ENCODE data around the gene DOCK3.
A peak's percentile ranks its signal among the peaks of the same experiment; 100 is the strongest.

The DOCK3 gene

DNA sequence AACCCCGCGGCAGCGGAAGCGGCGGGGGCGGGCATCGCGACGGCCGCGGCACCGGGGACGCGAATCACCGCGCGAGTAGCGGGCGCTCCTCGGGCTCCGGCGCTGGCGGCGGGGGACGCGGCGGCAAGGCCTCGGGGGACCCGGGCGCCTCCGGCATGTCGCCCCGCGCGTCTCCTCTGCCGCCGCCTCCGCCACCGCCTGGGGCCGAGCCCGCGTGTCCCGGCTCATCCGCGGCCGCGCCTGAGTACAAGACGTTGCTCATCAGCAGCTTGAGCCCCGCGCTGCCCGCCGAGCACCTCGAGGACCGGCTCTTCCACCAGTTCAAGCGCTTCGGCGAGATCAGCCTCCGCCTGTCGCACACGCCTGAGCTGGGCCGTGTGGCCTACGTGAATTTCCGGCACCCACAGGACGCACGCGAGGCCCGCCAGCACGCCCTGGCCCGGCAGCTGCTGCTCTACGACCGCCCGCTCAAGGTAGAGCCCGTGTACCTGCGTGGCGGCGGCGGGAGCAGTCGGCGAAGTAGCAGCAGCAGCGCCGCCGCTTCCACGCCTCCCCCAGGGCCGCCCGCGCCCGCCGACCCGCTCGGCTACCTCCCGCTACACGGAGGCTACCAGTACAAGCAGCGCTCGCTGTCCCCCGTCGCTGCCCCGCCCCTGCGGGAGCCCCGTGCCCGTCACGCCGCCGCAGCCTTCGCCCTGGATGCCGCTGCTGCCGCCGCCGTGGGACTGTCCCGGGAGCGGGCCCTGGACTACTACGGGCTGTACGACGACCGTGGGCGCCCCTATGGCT, 717.0 kb downstream of the DOCK3 start:
- DNase-seq, result peak; percentile 48

DNA sequence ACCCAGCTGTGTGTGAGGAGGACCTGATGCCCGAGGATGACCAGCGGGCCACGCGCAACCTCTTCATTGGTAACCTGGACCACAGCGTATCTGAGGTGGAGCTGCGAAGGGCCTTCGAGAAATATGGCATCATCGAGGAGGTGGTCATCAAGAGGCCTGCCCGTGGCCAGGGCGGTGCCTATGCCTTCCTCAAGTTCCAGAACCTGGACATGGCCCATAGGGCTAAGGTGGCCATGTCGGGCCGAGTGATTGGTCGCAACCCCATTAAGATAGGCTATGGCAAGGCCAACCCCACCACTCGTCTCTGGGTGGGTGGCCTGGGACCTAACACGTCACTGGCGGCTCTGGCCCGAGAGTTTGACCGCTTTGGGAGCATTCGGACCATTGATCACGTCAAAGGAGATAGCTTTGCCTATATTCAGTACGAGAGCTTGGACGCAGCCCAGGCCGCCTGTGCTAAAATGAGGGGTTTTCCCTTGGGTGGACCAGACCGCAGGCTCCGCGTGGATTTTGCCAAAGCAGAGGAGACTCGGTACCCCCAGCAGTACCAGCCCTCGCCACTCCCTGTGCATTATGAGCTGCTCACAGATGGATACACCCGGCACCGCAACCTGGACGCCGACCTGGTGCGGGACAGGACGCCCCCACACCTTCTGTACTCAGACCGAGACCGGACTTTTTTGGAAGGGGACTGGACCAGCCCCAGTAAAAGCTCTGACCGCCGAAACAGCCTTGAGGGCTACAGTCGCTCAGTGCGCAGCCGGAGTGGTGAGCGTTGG, 717.8 kb downstream of the DOCK3 start:
- DNase-seq, result no peak

DNA sequence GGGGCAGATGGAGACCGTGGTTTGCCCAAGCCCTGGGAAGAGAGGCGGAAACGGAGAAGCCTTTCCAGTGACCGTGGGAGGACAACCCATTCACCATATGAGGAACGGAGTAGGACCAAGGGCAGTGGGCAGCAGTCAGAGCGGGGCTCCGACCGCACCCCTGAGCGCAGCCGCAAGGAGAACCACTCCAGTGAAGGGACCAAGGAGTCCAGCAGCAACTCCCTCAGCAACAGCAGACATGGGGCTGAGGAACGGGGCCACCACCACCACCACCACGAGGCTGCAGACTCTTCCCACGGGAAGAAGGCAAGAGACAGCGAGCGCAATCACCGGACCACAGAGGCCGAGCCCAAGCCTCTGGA, 718.4 kb downstream of the DOCK3 start:
- DNase-seq, result no peak

DNA sequence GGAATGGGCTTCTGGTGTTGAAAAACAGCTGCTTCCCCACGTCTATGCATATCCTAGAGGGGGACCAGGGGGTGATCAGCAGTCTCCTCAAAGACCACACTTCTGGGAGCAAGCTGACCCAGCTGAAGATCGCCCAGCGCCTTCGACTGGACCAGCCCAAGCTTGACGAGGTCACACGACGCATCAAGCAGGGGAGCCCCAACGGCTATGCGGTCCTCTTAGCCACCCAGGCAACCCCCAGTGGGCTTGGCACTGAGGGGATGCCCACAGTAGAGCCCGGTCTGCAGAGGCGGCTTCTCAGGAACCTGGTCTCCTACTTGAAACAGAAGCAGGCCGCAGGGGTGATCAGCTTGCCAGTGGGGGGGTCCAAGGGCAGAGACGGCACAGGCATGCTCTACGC, 718.8 kb downstream of the DOCK3 start:
- no peak for DNase-seq

DNA sequence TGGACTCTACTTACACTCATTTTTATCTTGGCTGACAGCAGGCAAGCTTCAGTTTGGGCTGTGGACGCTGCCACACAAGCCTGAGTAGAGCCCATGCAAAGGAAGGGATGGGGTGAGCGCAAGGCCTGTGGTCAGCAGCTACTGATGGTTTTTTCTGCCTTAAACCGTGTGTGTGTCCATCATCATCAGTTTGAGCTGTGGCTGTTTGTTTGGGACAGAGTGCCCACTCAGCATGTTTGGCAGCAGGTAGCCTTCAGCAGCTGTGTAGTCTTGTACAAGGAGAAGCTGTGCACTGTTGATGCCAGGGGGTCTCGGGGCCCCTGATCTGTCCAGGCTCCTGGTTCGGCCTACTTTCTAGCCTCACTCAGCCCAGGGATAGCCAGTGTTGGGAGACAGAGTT, 719.8 kb downstream of the DOCK3 start:
- no peak for DNase-seq

DNA sequence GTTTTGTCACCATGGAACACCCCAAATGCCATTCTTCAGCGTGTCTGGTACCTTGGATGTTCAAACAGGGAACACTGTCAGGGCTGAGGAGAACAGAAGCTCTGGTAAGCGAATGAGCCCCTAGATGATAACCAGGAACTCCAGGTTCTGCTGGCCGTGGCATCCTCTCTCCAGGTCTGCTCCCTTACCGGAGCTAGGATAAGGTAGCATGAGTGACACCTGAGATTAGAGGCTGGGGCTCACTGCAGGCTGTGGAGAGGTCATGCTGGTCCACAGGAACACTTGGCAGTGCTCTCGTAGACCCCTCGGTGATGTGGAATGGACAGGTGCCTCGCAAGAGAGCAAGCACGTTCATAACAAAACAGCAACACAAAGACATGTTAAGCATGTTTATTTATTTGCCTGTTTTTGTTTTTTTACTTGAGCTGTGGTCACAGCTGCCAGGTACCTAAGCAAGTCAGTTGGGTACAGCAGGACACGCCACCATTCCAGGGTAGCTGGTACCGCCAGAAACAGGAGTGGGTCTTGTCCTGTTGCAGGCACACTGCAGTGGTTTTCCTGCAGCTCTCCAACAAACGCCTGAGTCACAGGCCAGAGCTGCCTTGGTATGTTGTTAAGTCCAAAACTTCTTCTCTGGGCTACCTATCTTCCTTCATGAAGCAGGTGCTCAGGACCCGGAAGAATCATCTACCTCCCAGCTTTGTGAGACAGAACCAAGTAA, 720.9 kb downstream of the DOCK3 start:
- no peak for DNase-seq

DNA sequence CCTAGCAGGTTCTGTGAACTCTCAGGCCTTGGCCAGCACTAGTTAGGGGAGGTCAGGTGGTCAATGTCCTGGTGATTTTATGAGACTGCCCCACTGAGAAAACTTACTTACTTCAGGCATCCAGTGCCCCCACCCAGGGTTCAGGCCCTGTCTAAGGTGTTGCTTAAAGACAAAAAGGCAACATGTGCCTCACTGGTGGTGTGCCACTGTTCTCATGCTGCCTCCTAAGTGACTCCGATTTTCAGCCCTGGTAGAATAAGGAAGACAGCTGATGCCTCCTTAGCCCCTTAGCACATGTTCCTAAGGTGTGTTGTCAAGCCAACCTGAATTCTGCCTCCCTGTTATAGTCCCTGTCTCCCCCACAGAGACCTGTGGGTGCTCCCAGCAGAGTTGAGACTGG, 721.7 kb downstream of the DOCK3 start:
- DNase-seq, result no peak

DNA sequence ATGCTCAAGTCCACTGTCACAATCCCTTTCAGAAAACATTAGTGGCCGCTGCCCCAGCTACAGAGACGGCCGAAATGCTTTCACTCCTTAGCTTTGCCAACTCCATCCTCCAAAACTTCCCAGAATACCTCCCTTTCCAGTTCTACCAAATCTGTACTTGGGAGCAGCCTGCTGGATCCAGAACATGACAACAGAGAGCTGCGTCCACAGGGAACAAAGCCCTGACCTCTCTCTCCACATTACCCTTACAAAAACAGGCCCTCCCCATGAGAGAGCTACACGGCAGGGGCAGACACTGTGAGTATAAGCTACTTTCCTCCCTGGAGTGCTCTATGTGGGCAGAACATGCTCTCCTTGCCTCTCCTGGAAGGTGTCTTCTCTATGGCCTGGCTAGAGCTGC, 722.7 kb downstream of the DOCK3 start:
- DNase-seq, result no peak

DNA sequence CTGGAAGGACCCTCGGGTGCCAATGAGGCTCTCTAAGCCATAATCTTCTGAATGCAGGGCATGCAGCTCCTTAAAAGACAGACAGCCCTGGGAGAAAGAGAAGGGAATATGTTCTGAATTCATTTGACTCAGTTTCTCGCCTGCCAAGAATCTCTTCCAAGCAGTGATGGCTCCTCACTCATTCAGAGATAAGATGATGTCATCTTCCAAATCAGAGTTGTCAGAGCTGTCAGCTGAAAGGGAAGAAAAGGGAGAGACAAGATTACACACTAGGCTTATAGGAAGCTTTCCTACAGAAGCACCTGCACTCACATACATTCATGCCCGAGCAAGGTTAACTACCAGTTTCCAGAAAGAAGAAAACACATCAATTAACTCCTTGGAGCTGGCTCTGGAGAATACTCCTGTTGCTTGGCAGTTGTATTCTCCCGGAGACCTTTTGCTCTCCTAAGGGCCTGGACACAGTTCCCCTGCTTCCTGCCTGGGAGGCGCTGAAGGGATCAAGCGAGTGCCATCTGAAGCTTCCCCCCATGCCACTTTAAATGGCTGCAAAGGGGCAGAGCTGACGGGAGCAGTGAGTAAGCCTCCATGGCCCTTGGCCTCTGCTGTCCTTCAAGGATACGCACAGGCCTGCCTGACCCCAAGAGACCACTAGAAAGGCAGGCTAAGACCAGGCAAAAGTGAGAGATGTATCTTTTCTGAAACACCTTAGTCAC, 724.0 kb downstream of the DOCK3 start:
- no peak for DNase-seq

DNA sequence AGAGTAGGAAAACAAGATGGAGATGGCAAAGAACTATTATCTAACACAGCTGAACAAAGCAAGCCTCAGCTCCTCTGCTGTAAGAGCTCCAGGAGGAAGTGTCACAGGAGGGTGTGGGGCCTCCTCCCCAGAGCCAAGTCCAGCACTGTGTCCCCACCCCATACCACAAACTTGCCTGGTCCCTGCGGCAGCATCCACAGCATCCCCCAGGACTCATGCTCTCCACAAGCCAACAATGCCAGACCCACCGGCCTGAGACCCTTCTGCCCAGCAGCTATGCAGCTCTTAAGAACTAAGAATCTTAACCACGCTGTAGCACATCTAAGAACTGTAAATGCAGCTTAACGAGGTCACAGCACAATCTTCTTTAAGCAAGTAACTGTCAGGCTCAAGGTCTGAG, 725.4 kb downstream of the DOCK3 start:
- DNase-seq, result no peak

DNA sequence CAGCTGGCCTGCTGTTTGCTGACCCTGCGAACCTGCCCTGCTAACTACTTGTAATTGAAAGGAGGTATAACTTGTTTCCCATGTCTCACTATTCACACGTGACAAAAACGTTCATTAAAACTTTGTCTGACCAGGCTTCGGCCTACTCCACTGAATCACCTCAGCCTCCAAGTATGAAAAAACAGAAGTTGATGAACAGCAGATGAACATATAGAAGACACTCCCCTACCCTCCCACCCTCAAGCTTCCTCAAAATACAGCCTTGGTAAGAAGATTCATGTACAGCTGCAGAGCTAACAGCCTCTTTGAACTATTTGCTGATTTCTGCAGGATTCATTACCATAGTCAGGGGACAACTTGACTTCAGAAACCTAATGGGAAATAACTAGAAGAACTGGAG, 727.0 kb downstream of the DOCK3 start:
- no peak for DNase-seq

DNA sequence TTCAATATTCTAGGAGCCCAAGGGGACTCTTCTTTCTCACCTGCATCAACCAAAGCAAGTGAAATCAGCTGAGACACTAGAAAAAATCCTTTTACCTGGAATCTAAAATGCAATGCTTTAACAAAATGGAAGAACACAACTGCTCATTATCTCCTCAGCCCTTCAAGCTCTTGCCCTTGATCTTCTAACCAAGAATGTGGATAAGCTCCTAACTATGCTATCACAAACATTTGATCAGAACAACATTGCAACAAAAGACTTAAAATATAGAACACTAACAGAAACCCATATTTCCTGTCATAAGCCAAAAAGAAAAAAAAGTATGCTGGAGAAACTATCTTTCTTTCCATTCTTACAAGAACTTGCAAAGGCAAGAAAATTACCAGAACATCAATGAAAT, 728.9 kb downstream of the DOCK3 start:
- no peak for DNase-seq

DNA sequence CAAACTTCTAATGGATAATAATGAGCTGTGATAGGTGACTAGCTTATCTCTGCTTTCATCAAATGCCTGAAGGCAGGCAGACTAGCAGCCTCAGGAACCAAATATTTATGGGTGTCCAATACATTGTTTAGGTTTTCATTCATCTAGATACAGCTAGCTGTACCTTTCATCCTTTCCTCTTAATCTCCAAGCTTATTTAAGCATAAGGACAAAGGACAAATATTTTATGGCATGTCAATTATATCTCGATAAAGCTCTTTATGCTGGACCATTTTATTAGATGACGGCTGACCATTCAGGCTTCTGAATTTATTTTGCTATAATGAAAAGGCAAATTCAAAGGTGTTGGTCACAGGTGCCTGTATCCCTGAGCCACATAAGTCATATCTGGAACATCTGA, 733.3 kb downstream of the DOCK3 start:
- DNase-seq, result no peak

DNA sequence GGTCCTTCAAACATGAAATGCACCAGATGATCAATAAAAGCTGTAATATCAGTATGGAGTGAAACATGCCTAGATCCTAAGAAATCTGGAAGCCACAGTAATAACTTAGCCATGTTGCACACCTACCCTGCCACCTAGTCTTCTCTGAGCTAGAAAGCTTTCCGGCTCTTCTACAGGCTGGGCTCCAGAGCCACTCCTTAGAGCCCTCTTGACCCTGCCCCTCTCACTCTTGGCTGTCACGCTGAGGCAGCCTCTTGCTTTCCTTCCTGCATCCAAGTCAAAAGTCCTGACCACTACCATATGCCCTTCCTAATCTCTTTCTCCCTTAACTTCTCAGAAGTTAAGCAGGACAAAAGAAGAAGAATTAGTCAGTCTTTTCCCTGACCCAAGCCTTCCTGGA, 734.1 kb downstream of the DOCK3 start:
- no peak for DNase-seq

DNA sequence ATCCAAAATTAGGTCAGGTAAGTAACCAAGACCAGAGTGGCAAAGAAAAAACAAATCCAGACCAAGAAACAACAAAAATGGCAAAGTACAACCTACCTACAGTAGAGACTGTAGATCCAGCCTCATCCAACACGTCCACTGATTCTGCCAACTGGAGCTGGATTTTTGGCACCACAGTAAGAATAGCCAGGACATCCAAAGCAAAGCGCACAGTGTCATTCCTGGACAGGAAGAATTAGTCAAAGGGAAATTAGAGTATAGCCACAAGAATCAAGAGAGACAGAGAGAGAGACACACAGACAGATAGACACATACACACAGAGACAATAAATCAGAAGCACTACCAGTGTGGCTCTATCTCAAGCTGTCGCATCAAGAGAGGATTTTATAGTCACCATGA, 747.5 kb downstream of the DOCK3 start:
- no peak for DNase-seq

DNA sequence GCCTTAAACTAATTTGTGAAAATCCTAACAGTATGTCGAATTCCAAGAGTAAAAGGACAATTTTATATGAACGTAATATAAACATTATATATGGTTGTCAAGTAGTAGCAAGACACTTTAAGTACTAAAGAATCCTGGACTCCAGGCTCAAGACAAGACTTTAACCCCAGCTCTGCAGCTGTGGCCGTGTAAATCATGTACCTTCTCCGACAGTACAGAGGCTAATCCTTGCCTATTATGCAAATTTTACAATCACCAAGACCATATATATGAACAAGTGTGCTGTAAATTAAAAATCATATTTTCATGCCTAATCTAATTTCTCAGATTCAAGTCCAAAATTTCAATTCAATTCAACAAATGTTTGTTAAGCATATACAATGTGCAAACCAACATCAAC, 752.2 kb downstream of the DOCK3 start:
- no peak for DNase-seq

DNA sequence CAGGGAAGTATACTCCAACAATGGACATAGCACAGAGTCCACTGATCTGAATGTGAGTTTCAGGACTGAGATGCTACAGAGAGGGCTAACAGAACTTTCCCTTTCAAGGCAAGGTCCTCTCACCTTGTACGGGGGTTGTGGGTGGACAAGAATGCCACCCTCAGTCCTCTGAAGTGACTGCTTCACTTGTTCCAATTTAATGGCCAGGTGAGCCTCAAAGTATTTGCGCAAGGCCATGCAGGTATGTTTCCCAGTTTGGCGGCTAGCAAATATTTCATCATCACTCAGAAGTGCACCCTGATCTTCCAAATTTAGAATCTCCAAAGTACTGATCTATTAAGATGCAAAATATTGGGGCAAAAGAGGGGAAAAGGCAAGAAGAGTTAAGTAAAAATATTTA, 754.4 kb downstream of the DOCK3 start:
- no peak for DNase-seq
